Measurements from ENCODE around the gene VIPR2. TPM values are rescaled to one million over a fixed set of nuclear protein-coding genes. Genes with fewer than 3 reads are reported as not detected.

VIPR2 gene
- total and polyA plus RNA-seq, 2 of the 13 experiments (the other 11 are each of a cell fraction or from before 2014, with no cell fraction given) = not detected

DNA sequence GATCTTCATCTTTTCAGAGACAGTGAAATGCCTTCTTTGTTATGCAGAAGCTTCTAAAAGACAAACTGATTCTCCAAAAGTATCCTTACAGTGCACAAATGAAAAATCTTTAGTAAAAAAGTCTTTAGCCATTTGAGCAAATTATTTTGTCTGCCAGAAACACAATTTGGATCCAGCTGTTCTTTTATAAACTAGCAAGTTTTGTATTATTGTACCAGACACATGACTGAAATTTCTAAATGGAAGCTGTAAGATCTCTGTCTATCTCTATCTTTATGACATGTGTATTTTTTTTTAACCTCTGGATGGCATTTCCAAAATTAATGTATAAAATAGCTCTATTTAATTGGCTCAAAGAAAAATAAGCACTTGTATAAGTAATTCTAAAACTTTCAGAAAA lies 68.3 kb downstream of the VIPR2 start:
- CTCF ChIA-PET (ENCODE audit: low intra/inter-chr PET ratio, low total read pairs) = no interaction called here
- intact Hi-C loops (cut with micrococcal nuclease; ENCODE audit: unreplicated experiment) = no loop called here

DNA sequence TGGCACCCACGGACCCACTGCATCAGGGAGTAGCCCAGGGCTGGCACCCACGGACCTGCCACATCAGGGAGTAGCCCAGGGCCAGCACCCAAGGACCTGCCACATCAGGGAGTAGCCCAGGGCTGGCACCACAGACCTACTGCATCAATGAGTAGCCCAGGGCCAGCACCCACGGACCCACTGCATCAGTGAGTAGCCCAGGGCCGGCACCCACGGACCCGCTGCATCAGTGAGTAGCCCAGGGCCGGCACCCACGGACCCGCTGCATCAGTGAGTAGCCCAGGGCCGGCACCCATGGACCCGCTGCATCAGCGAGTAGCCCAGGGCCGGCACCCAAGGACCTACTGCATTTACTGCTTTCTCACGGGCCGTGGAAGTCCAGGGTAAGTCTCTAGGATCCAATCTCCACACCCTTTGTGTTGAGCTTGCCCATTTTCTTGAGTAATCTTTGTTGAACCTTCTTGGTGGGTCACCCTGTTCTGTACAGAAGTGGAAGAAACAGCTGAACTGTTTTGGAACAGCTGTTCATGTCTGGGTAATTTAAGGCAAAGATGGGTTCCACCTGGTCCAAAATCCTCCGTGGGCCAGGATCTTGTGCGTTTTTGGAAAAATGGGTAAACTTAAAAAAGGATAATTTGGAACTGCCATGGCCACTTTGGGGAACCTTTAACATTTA lies 69.0 kb downstream of the VIPR2 start:
- Histone ChIP-seq H3K79me2 (ENCODE audit: insufficient read depth, low read length) (no peaks in the 10 kb centered on the region), H4K20me1 (ENCODE audit: insufficient read depth, low read length) (no peaks in the 10 kb centered on the region), H3K36me3 (replicated peaks in 1 of 2; ENCODE audit: control insufficient read depth in 1 of 2, insufficient read depth in 2 of 2, low read length in 2 of 2) (no peaks in the 10 kb centered on the region), H3K27ac (ENCODE audit: extremely low read length, insufficient read depth, low read length) (no peak overlapping the region), H3K4me3 (replicated peaks in 1 of 3; ENCODE audit: insufficient read depth in 1 of 3, low read depth in 2 of 3, low read length in 3 of 3) (no peak overlapping the region), H3K4me1 (ENCODE audit: insufficient read depth, low read length) (no peaks in the 10 kb centered on the region), H3K9me3 (ENCODE audit: low read length) (no peaks in the 10 kb centered on the region), H3K4me2 (ENCODE audit: low read depth, low read length) (no peak overlapping the region), H2AFZ (ENCODE audit: low read length) (no peak overlapping the region), H3K27me3 (ENCODE audit: control insufficient read depth in 1 of 2, insufficient read depth in 2 of 2, low read length in 2 of 2) (peaks cover 1 to 14% of the 10 kb centered on the region in 2 experiments; a peak in 2 of 5 replicates), H3K9ac (ENCODE audit: insufficient read depth, low read depth, low read length) (no peak overlapping the region)
- DNase-seq (ENCODE audit: low spot score) = no peak
- BruUV-seq (replicated peaks) = no TSS peak
- in situ Hi-C loops (cut with HindIII; ENCODE audit: extremely low pct_ligation_motif_present, low pct_unique_long_range_greater_than_20kb) (no loop called here), intact Hi-C loops (cut with micrococcal nuclease; ENCODE audit: unreplicated experiment) (no loop called here)
- 1% methylated on average over 15 of the region's 17 CpGs for WGBS (ENCODE audit: low lambda C conversion rate)
- no peak for ATAC-seq
- POLR2A ChIA-PET = no interaction called here
- FAIRE-seq = no peak
- CTCF ChIA-PET (ENCODE audit: low intra/inter-chr PET ratio, low total read pairs) = no interaction called here
- TF ChIP-seq, protein P1, sequence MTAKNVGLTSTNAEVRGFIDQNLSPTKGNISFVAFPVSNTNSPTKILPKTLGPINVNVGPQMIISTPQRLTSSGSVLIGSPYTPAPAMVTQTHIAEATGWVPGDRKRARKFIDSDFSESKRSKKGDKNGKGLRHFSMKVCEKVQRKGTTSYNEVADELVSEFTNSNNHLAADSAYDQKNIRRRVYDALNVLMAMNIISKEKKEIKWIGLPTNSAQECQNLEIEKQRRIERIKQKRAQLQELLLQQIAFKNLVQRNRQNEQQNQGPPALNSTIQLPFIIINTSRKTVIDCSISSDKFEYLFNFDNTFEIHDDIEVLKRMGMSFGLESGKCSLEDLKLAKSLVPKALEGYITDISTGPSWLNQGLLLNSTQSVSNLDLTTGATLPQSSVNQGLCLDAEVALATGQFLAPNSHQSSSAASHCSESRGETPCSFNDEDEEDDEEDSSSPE (CRISPR knock-in tag; IDR thresholded peaks at IDR 0.05) = no peak
- TF ChIP-seq, protein P2, sequence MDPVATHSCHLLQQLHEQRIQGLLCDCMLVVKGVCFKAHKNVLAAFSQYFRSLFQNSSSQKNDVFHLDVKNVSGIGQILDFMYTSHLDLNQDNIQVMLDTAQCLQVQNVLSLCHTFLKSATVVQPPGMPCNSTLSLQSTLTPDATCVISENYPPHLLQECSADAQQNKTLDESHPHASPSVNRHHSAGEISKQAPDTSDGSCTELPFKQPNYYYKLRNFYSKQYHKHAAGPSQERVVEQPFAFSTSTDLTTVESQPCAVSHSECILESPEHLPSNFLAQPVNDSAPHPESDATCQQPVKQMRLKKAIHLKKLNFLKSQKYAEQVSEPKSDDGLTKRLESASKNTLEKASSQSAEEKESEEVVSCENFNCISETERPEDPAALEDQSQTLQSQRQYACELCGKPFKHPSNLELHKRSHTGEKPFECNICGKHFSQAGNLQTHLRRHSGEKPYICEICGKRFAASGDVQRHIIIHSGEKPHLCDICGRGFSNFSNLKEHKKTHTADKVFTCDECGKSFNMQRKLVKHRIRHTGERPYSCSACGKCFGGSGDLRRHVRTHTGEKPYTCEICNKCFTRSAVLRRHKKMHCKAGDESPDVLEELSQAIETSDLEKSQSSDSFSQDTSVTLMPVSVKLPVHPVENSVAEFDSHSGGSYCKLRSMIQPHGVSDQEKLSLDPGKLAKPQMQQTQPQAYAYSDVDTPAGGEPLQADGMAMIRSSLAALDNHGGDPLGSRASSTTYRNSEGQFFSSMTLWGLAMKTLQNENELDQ (CRISPR knock-in tag; IDR thresholded peaks at IDR 0.05; ENCODE audit: borderline replicate concordance) = no peak
- TF ChIP-seq MED1 (CRISPR knock-in tag; IDR thresholded peaks at IDR 0.05) (no peak), HOXA5 (CRISPR knock-in tag; IDR thresholded peaks at IDR 0.05) (no peak), ZNF549 (CRISPR knock-in tag; IDR thresholded peaks at IDR 0.05) (no peak), JUNB (CRISPR knock-in tag; IDR thresholded peaks at IDR 0.05; ENCODE audit: borderline replicate concordance) (no peak)
- TF ChIP-seq, protein P3, sequence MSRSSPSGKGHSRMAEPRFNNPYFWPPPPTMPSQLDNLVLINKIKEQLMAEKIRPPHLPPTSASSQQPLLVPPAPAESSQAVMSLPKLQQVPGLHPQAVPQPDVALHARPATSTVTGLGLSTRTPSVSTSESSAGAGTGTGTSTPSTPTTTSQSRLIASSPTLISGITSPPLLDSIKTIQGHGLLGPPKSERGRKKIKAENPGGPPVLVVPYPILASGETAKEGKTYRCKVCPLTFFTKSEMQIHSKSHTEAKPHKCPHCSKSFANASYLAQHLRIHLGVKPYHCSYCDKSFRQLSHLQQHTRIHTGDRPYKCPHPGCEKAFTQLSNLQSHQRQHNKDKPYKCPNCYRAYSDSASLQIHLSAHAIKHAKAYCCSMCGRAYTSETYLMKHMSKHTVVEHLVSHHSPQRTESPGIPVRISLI (CRISPR knock-in tag; IDR thresholded peaks at IDR 0.05; ENCODE audit: borderline replicate concordance) = no peak
- TF ChIP-seq, protein P4, sequence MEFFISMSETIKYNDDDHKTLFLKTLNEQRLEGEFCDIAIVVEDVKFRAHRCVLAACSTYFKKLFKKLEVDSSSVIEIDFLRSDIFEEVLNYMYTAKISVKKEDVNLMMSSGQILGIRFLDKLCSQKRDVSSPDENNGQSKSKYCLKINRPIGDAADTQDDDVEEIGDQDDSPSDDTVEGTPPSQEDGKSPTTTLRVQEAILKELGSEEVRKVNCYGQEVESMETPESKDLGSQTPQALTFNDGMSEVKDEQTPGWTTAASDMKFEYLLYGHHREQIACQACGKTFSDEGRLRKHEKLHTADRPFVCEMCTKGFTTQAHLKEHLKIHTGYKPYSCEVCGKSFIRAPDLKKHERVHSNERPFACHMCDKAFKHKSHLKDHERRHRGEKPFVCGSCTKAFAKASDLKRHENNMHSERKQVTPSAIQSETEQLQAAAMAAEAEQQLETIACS (CRISPR knock-in tag; IDR thresholded peaks at IDR 0.05) = no peak
- TF ChIP-seq, protein P5, sequence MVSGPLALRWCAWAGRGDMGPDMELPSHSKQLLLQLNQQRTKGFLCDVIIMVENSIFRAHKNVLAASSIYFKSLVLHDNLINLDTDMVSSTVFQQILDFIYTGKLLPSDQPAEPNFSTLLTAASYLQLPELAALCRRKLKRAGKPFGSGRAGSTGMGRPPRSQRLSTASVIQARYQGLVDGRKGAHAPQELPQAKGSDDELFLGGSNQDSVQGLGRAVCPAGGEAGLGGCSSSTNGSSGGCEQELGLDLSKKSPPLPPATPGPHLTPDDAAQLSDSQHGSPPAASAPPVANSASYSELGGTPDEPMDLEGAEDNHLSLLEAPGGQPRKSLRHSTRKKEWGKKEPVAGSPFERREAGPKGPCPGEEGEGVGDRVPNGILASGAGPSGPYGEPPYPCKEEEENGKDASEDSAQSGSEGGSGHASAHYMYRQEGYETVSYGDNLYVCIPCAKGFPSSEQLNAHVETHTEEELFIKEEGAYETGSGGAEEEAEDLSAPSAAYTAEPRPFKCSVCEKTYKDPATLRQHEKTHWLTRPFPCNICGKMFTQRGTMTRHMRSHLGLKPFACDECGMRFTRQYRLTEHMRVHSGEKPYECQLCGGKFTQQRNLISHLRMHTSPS (CRISPR knock-in tag; IDR thresholded peaks at IDR 0.05; ENCODE audit: low read depth) = no peak

More for the DNA sequence above, 68.3 kb downstream of the VIPR2 start:
- no peak overlapping the region for H2AFZ ChIP-seq (ENCODE audit: low read length)
- POLR2A ChIA-PET = no interaction called here
- no peak overlapping the region for H3K9ac ChIP-seq (ENCODE audit: insufficient read depth, low read depth, low read length)
- peaks cover 1 to 8% of the 10 kb centered on the region in 2 experiments; a peak in 2 of 5 replicates for H3K27me3 ChIP-seq (ENCODE audit: control insufficient read depth in 1 of 2, insufficient read depth in 2 of 2, low read length in 2 of 2)
- no peaks in the 10 kb centered on the region for H3K4me1 ChIP-seq (ENCODE audit: insufficient read depth, low read length)
- no peak for DNase-seq (ENCODE audit: low spot score)
- no peak overlapping the region for H3K27ac ChIP-seq (ENCODE audit: extremely low read length, insufficient read depth, low read length)
- no peak for FAIRE-seq
- no peak for ATAC-seq
- no peak overlapping the region for H3K4me2 ChIP-seq (ENCODE audit: low read depth, low read length)
- in situ Hi-C loops (cut with HindIII; ENCODE audit: extremely low pct_ligation_motif_present, low pct_unique_long_range_greater_than_20kb) = no loop called here
- no peaks in the 10 kb centered on the region for H3K79me2 ChIP-seq (ENCODE audit: insufficient read depth, low read length)
- no peak overlapping the region for H3K4me3 ChIP-seq (replicated peaks in 1 of 3; ENCODE audit: insufficient read depth in 1 of 3, low read depth in 2 of 3, low read length in 3 of 3)
- H3K36me3 ChIP-seq (replicated peaks in 1 of 2; ENCODE audit: control insufficient read depth in 1 of 2, insufficient read depth in 2 of 2, low read length in 2 of 2) = no peaks in the 10 kb centered on the region
- TF ChIP-seq ZNF557 (CRISPR knock-in tag; IDR thresholded peaks at IDR 0.05) = no peak
- BruUV-seq (replicated peaks) = no TSS peak
- H3K9me3 ChIP-seq (ENCODE audit: low read length) = no peaks in the 10 kb centered on the region
- H4K20me1 ChIP-seq (ENCODE audit: insufficient read depth, low read length) = no peaks in the 10 kb centered on the region
